IPS-20b (cell line): Measurements from ENCODE around the gene SCCPDH.
"Not testable (repeated sequence)": the region's sequence is repeated elsewhere in the genome, so short reads cannot be mapped to it uniquely, and the experiment has no call there.

Experiments used
- H3K27ac ChIP-seq: one replicate; pipeline ENCODE4 v1.5.1; 2013; ENCODE audit warnings: low read length
- H3K27me3 ChIP-seq: 2 replicates; pipeline ENCODE4 v1.6.1; 2013; ENCODE audit warnings: mild to moderate bottlenecking, low read length, inconsistent platforms; ENCODE audit not compliant: insufficient read depth
- H3K36me3 ChIP-seq: 2 replicates; pipeline ENCODE4 v1.6.1; 2013; ENCODE audit warnings: low read depth, mild to moderate bottlenecking, inconsistent platforms, low read length, moderate library complexity; ENCODE audit not compliant: insufficient read depth
- H3K4me1 ChIP-seq: 2 replicates; pipeline ENCODE4 v1.6.1; 2013; ENCODE audit warnings: mild to moderate bottlenecking, control low read depth, inconsistent platforms, low read length, moderate library complexity; ENCODE audit not compliant: insufficient read depth
- H3K4me3 ChIP-seq: 2 replicates; pipeline ENCODE4 v1.5.1; 2013; ENCODE audit warnings: mild to moderate bottlenecking, low read length, inconsistent platforms
- H3K9ac ChIP-seq: 2 replicates; pipeline ENCODE4 v1.6.1; 2013; ENCODE audit warnings: low read depth, mild to moderate bottlenecking, inconsistent platforms, low read length, moderate library complexity
- H3K9me3 ChIP-seq: 2 replicates; pipeline ENCODE4 v1.6.1; 2013; ENCODE audit warnings: mild to moderate bottlenecking, low read depth, low read length, inconsistent platforms; ENCODE audit not compliant: insufficient read depth

The SCCPDH gene

DNA sequence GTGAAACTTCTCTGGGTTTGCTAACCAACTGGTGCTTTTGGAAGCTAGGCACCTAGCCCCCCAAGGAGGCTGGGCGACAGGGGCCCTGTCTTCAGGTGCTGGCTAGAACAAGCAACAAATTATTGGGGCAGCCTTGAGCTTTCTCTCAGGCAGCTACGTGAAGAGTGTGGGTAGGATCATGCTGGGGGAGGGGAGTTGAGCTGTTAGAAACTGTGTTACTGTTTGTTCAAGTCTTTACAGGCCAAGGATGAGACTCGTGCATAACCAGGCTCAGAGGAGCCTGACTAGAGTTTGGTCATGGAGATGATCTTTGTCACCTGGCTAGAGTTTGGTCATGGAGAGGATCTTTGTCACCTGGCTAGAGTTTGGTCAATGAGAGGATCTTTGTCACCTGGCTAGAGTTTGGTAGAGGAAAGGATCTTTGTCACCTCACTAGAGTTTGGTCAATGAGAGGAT lies 12.6 kb upstream of the SCCPDH start:
- Histone ChIP-seq H3K9me3 (peaks cover 10% of the 10 kb centered on the region), H3K4me3 (no peak overlapping the region), H3K27ac (no peak overlapping the region), H3K9ac (no peak overlapping the region), H3K36me3 (no peaks in the 10 kb centered on the region), H3K27me3 (no peaks in the 10 kb centered on the region), H3K4me1 (no peaks in the 10 kb centered on the region)

DNA sequence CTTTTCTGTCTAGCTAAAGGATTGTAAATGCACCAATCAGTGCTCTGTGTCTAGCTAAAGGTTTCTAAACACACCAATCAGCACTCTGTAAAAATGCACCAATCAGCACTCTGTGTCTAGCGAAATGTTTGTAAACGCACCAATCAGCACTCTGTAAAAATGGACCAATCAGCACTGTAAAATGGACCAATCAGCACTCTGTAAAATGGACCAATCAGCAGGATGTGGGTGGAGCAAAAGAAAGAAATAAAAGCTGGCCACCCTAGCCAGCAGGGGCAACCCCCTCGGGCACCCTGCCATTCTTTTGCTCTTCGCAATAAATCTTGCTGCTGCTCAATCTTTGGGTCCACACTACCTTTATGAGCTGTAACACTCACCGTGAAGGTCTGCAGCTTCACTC lies 11.8 kb upstream of the SCCPDH start:
- H3K9me3 ChIP-seq, H3K36me3 ChIP-seq, H3K4me3 ChIP-seq, H3K27me3 ChIP-seq, H3K27ac ChIP-seq, H3K9ac ChIP-seq, H3K4me1 ChIP-seq: not testable (repeated sequence)

DNA sequence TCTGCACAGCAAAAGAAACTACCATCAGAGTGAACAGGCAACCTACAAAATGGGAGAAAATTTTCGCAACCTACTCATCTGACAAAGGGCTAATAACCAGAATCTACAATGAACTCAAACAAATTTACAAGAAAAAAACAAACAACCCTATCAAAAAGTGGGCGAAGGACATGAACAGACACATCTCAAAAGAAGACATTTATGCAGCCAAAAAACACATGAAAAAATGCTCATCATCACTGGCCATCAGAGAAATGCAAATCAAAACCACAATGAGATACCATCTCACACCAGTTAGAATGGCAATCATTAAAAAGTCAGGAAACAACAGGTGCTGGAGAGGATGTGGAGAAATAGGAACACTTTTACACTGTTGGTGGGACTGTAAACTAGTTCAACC lies 4.8 kb upstream of the SCCPDH start:
- H3K27me3 ChIP-seq, H3K4me1 ChIP-seq, H3K27ac ChIP-seq, H3K36me3 ChIP-seq, H3K9ac ChIP-seq, H3K9me3 ChIP-seq, H3K4me3 ChIP-seq: not testable (repeated sequence)

DNA sequence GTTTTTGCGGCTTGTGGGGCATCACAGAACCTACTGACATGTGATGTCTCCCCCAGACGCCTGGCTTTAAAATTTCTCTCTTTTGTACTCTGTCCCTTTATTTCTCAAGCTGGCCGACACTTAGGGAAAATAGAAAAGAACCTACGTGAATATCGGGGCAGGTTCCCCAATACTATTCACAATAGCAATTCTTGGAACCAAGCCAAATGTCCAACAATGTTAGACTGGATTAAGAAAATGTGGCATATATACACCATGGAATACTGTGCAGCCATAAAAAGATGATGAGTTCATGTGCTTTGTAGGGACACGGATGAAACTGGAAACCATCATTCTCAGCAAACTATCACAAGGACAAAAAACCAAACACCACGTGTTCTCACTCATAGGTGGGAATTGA lies 3.4 kb upstream of the SCCPDH start:
- H3K4me1 ChIP-seq, H3K36me3 ChIP-seq, H3K4me3 ChIP-seq, H3K27ac ChIP-seq, H3K9ac ChIP-seq, H3K9me3 ChIP-seq: not testable (repeated sequence)
- peaks cover 15% of the 10 kb centered on the region for H3K27me3 ChIP-seq

DNA sequence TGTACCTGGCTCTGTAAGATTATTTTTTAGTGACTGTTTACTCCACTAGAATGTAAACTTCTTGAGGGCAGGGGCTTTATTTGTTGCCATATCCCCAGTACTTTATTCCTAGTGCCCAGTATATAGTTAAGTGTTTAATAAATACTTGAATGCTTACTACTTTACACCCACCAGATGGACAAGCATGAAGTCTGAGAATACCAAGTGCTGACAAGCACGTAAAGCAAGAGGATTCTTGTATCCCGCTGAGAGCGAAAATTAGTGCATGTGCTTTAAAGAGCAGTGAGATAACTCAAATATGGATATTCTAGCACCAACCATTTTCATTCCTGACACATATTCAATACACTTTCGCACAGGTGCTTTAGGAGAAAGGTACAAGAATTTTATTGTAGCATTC lies 1.5 kb upstream of the SCCPDH start:
- H3K27me3 ChIP-seq = peaks cover 16% of the 10 kb centered on the region
- H3K27ac ChIP-seq = no peak overlapping the region
- peaks cover 5% of the 10 kb centered on the region; the same call in 1 of the 2 replicates for H3K36me3 ChIP-seq
- H3K9ac ChIP-seq = no peak overlapping the region
- H3K4me1 ChIP-seq = no peaks in the 10 kb centered on the region
- H3K4me3 ChIP-seq = no peak overlapping the region
- no peaks in the 10 kb centered on the region for H3K9me3 ChIP-seq

DNA sequence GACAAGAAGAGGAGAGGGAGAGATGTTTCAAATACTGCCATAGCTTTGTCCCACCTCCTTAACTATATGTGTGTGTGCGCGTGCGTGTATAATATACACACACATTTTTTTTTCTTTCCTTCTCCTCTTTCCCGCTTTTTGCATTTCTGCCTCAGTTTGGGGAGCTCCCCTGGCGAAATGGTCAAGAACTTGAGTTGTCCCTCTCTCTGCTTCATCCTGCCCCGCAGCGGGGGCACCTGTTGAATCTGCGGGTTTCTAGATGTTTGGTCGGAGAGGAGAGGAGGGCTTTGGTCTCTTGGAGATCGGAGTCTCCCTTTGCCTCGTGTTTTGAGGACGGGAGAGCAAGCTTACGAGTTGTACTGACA lies 504 bp downstream of the SCCPDH start:
- peak overlapping the region; percentile 78 for H3K4me3 ChIP-seq
- peaks cover 25% of the 10 kb centered on the region for H3K36me3 ChIP-seq
- H3K9ac ChIP-seq = peak overlapping the region; percentile 85; the same call in 1 of the 2 replicates
- peaks cover 16% of the 10 kb centered on the region for H3K27me3 ChIP-seq
- peaks cover 8% of the 10 kb centered on the region; the same call in 1 of the 2 replicates for H3K9me3 ChIP-seq
- H3K4me1 ChIP-seq = no peaks in the 10 kb centered on the region
- no peak overlapping the region for H3K27ac ChIP-seq

DNA sequence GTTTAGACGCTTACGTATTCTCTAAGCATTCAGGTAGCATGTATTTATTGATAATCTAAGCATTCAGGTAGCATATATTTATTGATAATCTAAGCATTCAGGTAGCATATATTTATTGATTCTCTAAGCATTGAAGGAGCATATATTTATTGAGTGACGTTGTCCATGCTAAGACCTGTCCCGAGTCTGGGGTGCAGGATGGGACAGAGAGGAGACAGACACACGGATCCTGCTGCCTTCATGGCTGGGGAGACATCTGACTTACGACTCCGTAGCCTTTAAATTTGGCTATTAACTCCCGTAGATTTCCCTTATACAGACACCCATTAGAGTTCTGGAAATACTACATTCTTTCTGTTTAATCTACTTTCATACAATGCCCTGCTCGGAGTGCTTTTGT lies 982 bp downstream of the SCCPDH start:
- no peak overlapping the region for H3K27ac ChIP-seq

DNA sequence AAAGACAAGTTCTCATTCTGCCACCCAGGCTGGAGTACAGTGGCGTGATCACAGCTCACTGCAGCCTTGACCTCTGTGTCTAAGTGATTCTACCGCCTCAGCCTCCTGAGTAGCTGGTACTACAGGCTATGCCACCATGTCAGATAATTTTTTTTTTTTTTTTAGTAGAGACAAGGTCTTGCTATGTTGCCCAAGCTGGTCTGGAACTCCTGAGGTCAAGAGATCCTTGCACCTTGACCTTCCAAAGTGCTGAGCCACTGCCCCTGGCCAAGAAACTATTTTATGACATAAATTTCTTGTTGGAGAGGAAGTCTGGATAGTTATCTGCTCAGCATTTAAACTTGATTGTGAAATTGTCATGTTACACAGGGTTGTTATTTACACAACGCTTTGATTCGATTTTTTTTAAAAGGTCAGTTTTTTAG lies 2.1 kb downstream of the SCCPDH start:
- Histone ChIP-seq H3K9ac (no peak overlapping the region), H3K36me3 (peaks cover 38% of the 10 kb centered on the region), H3K27me3 (peaks cover 16% of the 10 kb centered on the region), H3K27ac (no peak overlapping the region), H3K9me3 (peaks cover 8% of the 10 kb centered on the region; the same call in 1 of the 2 replicates), H3K4me1 (no peaks in the 10 kb centered on the region), H3K4me3 (no peak overlapping the region)

More for the DNA sequence above, 982 bp downstream of the SCCPDH start:
- Histone ChIP-seq H3K36me3 (peaks cover 29% of the 10 kb centered on the region), H3K27me3 (peaks cover 16% of the 10 kb centered on the region), H3K9me3 (peaks cover 8% of the 10 kb centered on the region; the same call in 1 of the 2 replicates), H3K4me3 (peak overlapping the region; percentile 78), H3K9ac (peak overlapping the region; percentile 85; the same call in 1 of the 2 replicates), H3K4me1 (no peaks in the 10 kb centered on the region)

DNA sequence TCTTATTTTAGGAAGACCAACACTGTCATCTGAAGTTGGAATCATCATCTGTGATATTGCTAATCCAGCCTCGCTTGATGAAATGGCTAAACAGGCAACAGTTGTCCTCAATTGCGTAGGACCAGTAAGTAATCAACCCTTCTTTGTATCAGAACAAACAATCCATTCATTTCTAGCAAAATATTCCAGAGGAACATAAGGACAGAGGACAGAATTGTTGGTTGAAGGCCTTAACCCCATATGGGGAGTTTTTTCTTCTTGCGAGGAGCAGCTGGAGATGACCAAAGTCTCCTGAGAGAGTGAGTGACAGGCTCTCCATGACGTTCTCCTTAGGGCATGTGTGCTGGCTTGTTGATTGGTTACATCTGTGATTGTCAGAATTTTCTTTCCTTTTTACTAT lies 2.7 kb downstream of the SCCPDH start:
- no peaks in the 10 kb centered on the region for H3K4me1 ChIP-seq
- no peak overlapping the region for H3K9ac ChIP-seq
- peaks cover 8% of the 10 kb centered on the region; the same call in 1 of the 2 replicates for H3K9me3 ChIP-seq
- peaks cover 16% of the 10 kb centered on the region for H3K27me3 ChIP-seq
- peaks cover 42% of the 10 kb centered on the region for H3K36me3 ChIP-seq
- no peak overlapping the region for H3K27ac ChIP-seq
- no peak overlapping the region for H3K4me3 ChIP-seq

DNA sequence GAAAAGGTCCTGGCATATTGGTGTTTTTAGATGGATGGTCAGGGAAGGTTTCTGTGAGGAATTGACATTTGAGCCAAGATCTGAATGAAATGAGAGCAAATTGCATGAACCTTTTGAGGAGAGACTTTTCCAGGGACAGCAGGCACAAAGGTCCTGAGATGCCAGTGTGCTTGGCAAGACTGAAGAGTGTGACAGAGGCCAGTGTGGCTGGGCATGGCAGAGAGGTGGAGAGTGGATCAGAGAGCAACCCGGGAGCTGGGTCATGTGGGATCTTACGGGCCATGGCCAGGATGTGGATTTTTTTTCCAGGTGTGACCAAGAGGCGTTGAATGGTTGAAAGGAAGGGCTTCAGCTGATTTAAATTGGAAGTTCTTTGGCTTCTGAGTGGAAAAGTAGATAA lies 3.4 kb downstream of the SCCPDH start:
- H3K9me3 ChIP-seq = peaks cover 8% of the 10 kb centered on the region; the same call in 1 of the 2 replicates
- no peak overlapping the region for H3K9ac ChIP-seq
- no peak overlapping the region for H3K27ac ChIP-seq
- no peak overlapping the region for H3K4me3 ChIP-seq
- H3K36me3 ChIP-seq = peaks cover 46% of the 10 kb centered on the region
- H3K4me1 ChIP-seq = no peaks in the 10 kb centered on the region
- peaks cover 16% of the 10 kb centered on the region for H3K27me3 ChIP-seq

DNA sequence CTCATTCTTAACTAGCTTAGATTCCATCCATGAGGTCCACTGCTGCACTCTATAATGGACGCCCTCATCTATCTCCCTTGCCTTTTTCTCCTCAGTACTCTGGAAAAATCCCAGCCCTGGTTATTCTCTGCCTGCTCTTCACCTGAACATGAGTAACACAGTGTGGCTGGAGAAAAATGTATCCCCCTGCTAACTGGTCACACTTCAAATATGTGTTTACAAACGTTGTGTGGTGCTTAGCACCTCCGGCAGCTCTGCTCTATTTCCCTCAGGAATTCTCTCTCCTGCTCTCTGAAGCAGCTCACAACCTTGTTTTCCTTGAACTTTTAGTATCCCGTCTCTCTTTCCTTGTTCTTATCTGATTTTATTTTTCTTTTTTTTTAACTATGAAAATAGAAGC lies 4.1 kb downstream of the SCCPDH start:
- Histone ChIP-seq H3K4me1 (no peaks in the 10 kb centered on the region), H3K9ac (no peak overlapping the region), H3K4me3 (no peak overlapping the region), H3K9me3 (peaks cover 8% of the 10 kb centered on the region; the same call in 1 of the 2 replicates), H3K27me3 (peaks cover 16% of the 10 kb centered on the region), H3K36me3 (peaks cover 51% of the 10 kb centered on the region), H3K27ac (no peak overlapping the region)

DNA sequence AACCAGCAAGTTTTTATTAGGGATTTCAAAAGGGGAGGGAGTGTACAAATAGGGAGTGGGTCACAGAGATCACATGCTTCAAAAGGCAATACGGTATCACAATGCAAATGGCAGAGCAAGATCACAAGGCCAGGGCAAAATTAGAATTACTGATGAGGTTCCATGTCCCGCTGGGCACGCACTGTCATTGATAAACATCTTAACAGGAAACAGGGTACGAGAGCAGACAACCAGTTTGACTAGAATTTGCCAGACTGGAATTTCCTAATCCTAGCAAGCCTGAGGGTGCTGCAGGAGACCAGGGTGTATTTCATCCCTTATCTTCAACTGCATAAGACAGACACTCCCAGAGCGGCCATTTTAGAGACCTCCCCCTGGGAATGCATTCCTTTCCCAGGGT lies 4.8 kb downstream of the SCCPDH start:
- not testable (repeated sequence) for H3K9me3 ChIP-seq, H3K27ac ChIP-seq, H3K4me3 ChIP-seq, H3K9ac ChIP-seq, H3K4me1 ChIP-seq
- H3K36me3 ChIP-seq = peaks cover 51% of the 10 kb centered on the region
- peaks cover 16% of the 10 kb centered on the region for H3K27me3 ChIP-seq
